ENCODE results near the gene AMZ1. TPM values are rescaled to one million over a fixed set of nuclear protein-coding genes. Genes with fewer than 3 reads are reported as not detected.

AMZ1 gene
- total RNA-seq, 2 donors from 2014 or later: not detected

- no peaks in the 10 kb centered on the region for H3K36me3 ChIP-seq (replicated peaks in 1 of 2; ENCODE audit: insufficient read depth in 1 of 2, low read depth in 2 of 2)
- H3K27ac ChIP-seq: no peak overlapping the region
- TF ChIP-seq POLR2A (IDR thresholded peaks at IDR 0.05) (no peak), CTCF (IDR thresholded peaks at IDR 0.05) (no peak)
- no peaks in the 10 kb centered on the region for H3K27me3 ChIP-seq
- DNase-seq: no peak
- H3K4me3 ChIP-seq: no peak overlapping the region
- peaks cover 35% of the 10 kb centered on the region for H3K4me1 ChIP-seq
- ATAC-seq: no peak
- no peaks in the 10 kb centered on the region for H3K9me3 ChIP-seq
- intact Hi-C loops (cut with DNase I): no loop called here
- WGBS, 2 donors: 87 to 89% methylated on average over 3 to 6 of the region's 6 CpGs
These were observed 43.8 kb upstream of the AMZ1 start for GRCh38 chr7:2644220-2644561.

DNA sequence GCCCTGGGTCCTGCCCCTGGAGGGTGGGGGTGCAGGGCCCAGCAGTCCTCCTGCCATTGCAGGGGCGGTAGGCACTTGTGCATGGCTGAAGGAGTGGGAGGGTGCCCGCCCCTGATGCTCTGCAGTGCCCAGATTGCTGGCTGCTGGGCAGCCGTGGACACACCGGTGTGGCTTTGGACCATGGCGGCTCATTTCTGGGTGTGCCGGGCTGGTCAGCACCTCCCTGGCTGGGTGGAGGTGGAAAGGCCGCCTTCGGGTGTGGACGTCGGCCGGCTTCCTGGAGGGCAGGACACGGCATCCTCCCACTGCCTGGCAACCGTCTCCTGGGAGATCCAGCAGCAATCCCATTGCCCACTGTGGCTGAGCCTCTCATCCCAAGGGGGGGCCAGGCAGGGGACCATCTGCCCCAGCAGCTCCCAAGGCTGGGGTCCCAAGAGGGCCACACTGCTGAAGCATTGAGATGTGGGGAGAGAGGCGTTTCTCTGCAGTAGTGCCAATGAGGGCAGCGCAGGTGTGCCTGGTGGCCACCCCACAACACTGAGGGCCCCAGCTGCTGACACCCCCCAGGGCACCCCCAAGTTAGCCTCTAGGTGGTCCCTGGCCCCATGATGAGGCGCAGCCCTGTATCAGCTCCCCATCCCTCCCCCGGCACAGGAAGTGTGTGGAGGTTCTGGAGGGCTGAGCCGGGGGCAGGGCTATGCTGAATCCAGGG, 43.3 kb upstream of the AMZ1 start:
- intact Hi-C loops (cut with DNase I): no loop called here
- H3K4me1 ChIP-seq: peaks cover 33% of the 10 kb centered on the region
- 71 to 85% methylated on average over 4 to 16 of the region's 18 CpGs for WGBS, 2 donors
- TF ChIP-seq POLR2A (IDR thresholded peaks at IDR 0.05) (no peak), CTCF (IDR thresholded peaks at IDR 0.05) (no peak)
- no peak overlapping the region for H3K27ac ChIP-seq
- ATAC-seq (no peak), DNase-seq (no peak)
- no peak overlapping the region for H3K4me3 ChIP-seq
- no peaks in the 10 kb centered on the region for H3K36me3 ChIP-seq (replicated peaks in 1 of 2; ENCODE audit: insufficient read depth in 1 of 2, low read depth in 2 of 2)
- no peaks in the 10 kb centered on the region for H3K9me3 ChIP-seq
- H3K27me3 ChIP-seq: no peaks in the 10 kb centered on the region

DNA sequence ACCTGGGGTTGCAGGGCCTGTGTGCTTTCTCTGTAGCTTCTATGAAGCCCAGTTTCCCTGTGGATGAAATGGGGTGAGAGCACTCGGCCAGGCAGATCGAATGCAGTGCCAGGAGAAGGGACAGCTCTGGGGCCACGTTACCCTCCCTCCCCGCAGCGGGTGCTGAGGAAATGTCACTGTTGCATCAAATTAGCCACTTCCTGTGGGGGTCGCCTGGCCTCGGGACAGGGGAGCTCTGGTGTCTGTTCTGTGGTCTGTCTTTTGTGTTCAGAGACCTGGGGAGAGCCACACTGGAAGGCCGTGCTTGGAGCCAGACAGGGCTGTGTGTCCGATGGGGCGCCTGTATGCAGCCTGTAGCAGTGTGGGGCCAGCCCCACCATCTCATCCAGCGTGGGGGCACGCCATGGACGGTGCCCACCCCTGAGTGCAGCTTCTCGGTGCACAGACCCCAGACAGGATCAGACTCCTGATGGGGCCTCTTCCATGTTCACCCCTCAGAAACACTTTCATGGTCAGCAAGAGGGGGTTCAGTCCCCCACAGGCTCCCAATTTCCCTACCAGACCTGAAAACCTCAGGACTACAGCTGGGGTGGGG, 42.6 kb upstream of the AMZ1 start:
- intact Hi-C loops (cut with DNase I): no loop called here
- Histone ChIP-seq H3K36me3 (replicated peaks in 1 of 2; ENCODE audit: insufficient read depth in 1 of 2, low read depth in 2 of 2) (no peaks in the 10 kb centered on the region), H3K4me3 (no peak overlapping the region), H3K27me3 (no peaks in the 10 kb centered on the region), H3K4me1 (peaks cover 28% of the 10 kb centered on the region), H3K9me3 (no peaks in the 10 kb centered on the region), H3K27ac (no peak overlapping the region)
- ATAC-seq: no peak
- TF ChIP-seq CTCF (IDR thresholded peaks at IDR 0.05) (no peak), POLR2A (IDR thresholded peaks at IDR 0.05) (no peak)
- WGBS, 2 donors: 68 to 84% methylated on average over 7 to 14 of the region's 14 CpGs
- DNase-seq: peak in 1 of 4 donors; percentile 32

DNA sequence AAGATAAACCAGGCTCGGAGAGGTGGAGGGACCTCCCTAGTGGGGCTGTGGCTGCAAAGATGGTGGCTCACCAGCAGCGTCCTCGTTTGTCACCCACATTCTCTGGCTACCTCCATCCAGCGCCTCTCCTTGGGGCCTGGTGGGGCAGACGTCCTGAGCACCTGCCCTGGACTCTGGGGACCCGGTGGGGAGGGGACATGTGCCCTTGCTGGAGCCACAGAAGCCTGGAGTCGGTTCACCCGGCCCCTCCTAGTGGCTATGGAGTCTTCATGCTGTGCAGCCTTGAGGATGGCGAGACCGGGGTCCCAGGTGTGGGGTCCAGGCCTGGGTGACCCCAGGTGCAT, 41.7 kb upstream of the AMZ1 start:
- Histone ChIP-seq H3K4me3 (no peak overlapping the region), H3K9me3 (no peaks in the 10 kb centered on the region), H3K27me3 (no peaks in the 10 kb centered on the region), H3K27ac (no peak overlapping the region), H3K4me1 (peaks cover 19% of the 10 kb centered on the region), H3K36me3 (replicated peaks in 1 of 2; ENCODE audit: insufficient read depth in 1 of 2, low read depth in 2 of 2) (no peaks in the 10 kb centered on the region)
- WGBS, 2 donors: 80 to 81% methylated on average over 1 to 10 of the region's 10 CpGs
- TF ChIP-seq CTCF (IDR thresholded peaks at IDR 0.05): no peak
- no peak for TF ChIP-seq POLR2A (IDR thresholded peaks at IDR 0.05)
- no peak for DNase-seq
- intact Hi-C loops (cut with DNase I): no loop called here
- no peak for ATAC-seq

Measured in body of pancreas (tissue), 4 donors.